H54 (cell line): ENCODE measurements around the gene SPPL2B.
"Not testable (repeated sequence)": the region's sequence is repeated elsewhere in the genome, so short reads cannot be mapped to it uniquely, and the experiment has no call there.

Source experiments
- DNase-seq: peaks from one replicate; pipeline ENCODE4 v3.0.0; 2011; ENCODE audit warnings: low spot score, mixed read lengths; ENCODE audit not compliant: insufficient read length
- FAIRE-seq: peaks from 3 replicates; lab custom pipeline; 2011; peaks lifted over from hg19 to GRCh38; lab: Jason Lieb, UNC
- POLR2A ChIP-seq: IDR thresholded peaks from 2 replicates; pipeline ENCODE4 v1.6.1; 2011; ENCODE audit warnings: low read depth, mild to moderate bottlenecking, low read length

Gene SPPL2B

GRCh38 chr19:2391118-2391725, 62.7 kb downstream of the SPPL2B start:
- peak; percentile 70 for DNase-seq
- TF ChIP-seq POLR2A: no peak

GRCh38 chr19:2392366-2392765, 63.9 kb downstream of the SPPL2B start:
- FAIRE-seq (no peak), DNase-seq (no peak)
- TF ChIP-seq POLR2A: no peak

More at GRCh38 chr19:2391118-2391725, 62.7 kb downstream of the SPPL2B start:
- no peak for FAIRE-seq

DNA sequence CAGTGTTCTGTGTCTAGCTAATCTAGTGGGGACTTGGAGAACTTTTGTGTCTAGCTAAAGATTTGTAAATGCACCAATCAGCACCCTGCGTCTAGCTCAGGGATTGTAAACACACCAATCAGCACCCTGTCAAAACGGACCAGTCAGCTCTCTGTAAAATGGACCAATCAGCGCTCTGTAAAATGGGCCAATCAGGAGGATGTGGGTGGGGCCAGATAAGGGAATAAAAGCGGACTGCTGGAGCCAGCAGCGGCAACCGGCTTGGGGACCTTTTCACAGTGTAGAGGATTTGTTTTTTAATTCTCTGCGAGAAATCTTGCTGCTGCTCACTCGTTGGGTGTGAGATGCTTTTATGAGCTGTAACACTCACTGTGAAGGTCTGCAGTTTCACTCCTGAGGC, 64.4 kb downstream of the SPPL2B start:
- DNase-seq, FAIRE-seq: not testable (repeated sequence)

- FAIRE-seq (no peak), DNase-seq (no peak)
- TF ChIP-seq POLR2A: no peak
Observed at GRCh38 chr19:2394054-2394441, 65.6 kb downstream of the SPPL2B start.

DNA sequence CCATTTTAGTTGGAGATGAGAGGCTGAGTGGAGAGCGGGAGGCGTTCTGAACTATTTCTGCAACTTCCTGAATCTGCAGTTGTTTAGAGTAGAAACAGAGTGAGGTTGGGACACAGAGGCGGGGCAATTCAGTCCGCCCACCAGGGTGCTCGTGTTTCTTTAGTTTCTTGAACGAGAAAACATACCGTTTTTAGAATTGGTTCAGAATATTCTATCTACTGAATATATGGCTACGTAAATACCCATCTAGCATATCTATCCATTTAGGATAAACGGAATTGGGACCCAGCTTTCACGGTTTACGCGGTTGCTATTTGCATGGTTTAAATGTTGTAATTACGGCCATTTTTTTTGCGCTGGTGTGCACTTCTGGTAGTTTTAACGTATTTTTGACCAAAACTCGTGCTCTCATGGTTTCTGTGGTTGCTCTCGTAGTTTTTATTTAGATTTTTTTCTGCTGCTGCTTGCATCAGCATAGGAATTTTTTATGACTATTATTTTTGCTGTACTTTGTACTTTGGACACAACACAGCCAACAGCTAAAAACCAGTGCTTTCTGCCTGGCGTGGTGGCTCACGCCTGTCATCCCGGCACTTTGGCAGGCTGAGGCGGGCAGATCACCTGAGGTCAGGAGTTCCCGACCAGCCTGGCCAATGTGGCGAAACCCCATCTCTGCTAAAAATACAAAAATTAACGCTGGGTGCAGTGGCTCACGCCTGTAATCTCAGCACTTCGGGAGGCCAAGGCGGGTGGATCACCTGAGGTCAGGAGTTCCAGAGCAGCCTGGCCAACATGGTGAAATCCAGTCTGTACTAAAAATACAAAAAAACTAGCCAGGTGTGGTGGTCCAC, 66.2 kb downstream of the SPPL2B start:
- no peak for TF ChIP-seq POLR2A
- no peak for DNase-seq
- no peak for FAIRE-seq

DNA sequence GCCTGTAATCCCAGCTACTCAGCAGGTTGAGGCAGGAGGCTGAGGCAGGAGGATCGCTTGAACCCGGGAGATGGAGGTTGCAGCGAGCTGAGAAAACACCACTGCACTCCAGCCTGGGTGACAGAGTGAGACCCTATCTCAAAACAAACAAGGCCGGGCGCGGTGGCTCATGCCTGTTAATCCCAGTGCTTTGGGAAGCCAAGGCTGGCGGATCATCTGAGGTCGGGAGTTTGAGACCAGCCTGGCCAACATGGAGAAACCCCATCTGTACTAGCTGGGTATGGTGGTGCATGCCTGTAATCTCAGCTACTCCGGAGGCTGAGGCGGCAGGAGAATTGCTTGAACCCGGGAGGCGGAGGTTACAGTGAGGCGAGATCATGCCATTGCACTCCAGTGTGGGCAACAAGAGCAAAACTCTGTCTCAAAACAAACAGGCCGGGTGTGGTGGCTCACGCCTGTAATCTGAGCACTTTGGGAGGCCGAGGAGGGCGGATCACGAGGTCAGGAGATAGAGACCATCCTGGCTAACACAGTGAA, 66.9 kb downstream of the SPPL2B start:
- not testable (repeated sequence) for DNase-seq, FAIRE-seq

GRCh38 chr19:2397173-2397572, 68.7 kb downstream of the SPPL2B start:
- not testable (repeated sequence) for FAIRE-seq, DNase-seq

- DNase-seq: no peak
- FAIRE-seq: no peak
Observed at GRCh38 chr19:2398735-2399305, 70.3 kb downstream of the SPPL2B start.

DNA sequence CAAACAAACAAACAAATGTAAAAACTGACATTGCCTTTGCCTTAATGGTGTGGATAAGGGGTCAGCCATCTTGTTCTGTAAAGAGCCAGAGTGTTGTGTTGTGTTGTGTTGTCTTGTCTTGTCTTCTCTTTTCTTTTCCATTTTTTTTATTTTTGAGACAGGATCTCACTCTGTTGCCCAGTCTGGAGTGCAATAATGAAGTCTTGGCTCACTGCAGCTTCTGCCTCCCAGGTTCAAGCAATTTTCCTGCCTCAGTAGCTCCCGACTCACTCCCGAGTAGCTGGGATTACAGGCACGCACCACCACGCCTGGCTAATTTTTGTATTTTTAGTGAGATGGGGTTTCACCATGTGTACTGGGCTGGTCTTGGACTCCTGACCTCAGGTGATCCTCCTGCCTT, 71.1 kb downstream of the SPPL2B start:
- DNase-seq: no peak
- no peak for FAIRE-seq
- TF ChIP-seq POLR2A: no peak

More at GRCh38 chr19:2398735-2399305, 70.3 kb downstream of the SPPL2B start:
- TF ChIP-seq POLR2A: no peak
